GM11168 (cell line): ENCODE results near the gene CHN2.

ENCODE experiments used
- in situ Hi-C: fragments of 300-500 bp; cut with MboI; formaldehyde crosslinking; loops from one replicate; pipeline ENCODE4 v1.12.0; 2022; ENCODE audit warnings: low sequenced_read_pairs; ENCODE audit not compliant: unreplicated experiment

The CHN2 gene

DNA sequence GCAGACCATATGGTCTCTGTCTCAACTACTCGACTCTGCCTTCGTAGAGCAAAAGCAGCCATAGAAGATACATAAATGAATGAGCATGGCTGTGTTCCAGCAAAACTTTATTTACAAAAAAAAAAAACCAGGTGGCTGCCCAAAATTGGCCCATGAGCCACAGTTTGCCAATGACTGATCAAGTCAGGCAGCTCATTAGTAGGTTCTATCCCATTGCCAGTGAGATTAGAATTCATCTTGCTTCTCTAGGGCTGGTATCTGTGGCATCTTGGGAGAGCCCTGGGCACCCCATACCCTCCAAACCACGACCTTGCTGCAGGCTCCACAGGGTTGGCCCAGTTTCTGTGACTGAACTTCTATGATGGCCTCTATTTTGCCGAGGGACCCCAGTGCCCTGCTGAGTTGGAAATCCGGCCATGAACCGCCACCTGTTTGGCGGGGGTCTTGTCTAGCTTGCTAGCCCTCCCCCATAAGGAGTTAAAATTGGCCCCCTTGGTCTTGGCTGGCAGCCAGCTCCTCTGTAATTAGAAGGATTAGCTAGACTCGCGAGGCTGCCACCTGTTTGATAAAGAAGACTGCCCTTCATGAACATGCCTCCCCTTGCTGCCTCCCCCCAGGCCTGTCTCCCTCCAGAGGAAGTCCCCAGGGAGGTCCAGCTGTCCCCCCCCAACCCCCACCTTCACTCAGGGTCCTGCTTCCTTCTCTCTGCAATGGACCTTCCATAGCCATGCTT, 83.9 kb downstream of the CHN2 start:
- in situ Hi-C loops: no loop called here

DNA sequence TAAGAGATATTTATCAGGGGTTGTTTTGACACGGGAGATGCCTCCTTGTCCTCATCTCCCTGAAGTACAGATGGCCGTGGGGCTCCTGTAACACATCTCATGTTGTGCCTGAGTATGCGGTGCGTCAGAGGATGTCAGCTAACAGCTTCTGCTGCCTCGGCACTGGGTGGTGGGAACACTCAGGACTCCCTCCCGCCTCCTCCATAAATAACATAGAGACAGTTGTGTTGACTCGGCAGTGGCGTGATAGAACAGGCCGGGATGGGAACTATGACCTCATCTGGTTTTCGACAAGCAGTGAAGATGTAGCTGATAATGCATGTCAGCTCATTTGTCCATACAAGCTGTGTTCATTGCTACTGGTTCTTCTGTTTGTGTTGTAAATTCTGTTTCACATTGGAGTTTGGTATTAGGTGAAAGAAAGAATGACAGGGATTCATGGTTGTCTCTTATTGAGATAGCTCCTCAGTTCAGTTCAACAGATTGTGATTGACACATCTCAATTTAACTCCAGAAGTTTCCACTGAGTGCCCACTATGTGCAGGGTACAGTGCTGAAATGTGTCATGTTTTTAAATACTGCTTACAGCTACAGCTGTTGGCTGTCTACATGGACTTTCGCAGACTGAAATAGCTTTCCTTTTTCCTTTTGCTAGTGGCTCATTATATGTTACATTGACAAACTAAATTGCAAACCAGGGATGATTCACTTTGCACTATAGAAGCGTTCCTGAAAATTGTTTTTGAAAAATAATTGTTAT, 87.4 kb downstream of the CHN2 start:
- in situ Hi-C loops: no loop called here

DNA sequence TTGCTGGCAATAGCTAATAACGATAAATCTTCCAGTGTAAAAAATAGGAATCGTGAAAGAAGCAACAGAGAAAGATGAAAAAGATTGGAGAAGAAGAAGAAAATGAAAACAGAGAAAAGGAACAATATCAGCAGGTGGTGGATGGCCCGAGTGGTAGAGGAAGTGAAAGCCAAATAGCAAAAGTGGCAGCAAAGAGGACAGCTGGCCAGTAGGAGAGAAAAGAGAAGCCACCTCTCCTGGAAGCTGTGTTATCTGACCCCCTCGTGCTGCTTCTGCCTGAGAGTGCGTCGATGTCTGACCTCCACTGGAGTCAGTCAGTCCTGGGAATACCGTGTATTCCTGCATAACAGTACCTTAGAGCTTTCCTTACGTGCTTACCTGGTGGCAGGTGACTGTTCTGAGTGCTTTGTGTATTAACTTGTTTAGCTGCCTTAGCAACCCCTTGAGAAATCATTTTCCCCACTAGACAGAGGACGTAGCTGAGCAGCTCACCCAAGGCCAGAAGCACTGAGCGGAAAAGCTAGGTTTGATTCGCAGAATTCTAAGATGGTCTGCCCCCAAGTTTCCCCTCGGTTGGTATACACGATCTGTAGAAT, 88.3 kb downstream of the CHN2 start:
- in situ Hi-C loops: no loop called here

- in situ Hi-C loops: no loop called here
Measured at GRCh38 chr7:29284696-29285443, 90.3 kb downstream of the CHN2 start.

DNA sequence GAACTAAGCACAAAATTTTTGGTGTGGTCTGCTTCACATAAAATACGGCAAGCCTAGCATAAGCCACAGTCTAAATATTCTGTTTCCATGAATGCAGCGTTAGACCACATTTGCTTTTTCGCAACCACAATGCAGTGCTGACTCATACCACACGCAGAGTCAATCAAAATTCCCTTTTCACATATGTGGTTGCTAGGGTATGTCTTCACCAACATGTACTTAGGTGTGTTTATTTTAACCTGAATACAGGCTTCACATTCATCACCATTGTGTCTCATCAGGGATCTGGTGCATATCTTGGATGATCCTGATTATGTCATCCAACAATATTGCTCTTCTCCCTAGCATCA, 90.8 kb downstream of the CHN2 start:
- in situ Hi-C loops: no loop called here

GRCh38 chr7:29285861-29286260, 91.3 kb downstream of the CHN2 start:
- in situ Hi-C loops: no loop called here

DNA sequence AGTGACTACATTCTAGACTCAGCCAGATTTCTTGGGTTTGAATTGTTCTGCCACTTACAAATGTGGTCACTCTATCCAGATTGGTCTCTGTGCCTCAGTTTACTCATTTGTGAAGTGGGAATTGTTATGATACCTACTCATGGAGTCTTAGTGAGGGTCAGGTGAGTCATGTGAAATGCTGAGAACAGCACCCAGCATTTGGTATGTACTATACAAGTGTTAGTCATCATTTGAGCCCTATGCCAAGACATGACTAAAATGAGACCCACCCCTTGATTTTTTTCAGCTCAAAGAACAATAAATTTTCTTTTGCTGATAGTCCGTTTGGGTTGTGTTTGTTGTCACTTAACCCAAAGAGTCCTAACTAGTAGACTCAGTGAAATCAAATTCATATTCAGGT, 92.8 kb downstream of the CHN2 start:
- in situ Hi-C loops: no loop called here

GRCh38 chr7:29288181-29289091, 93.9 kb downstream of the CHN2 start:
- in situ Hi-C loops: no loop called here

- in situ Hi-C loops: no loop called here
Measured at GRCh38 chr7:29289156-29290021, 94.8 kb downstream of the CHN2 start.

- in situ Hi-C loops: no loop called here
Measured at GRCh38 chr7:29290829-29291228, 96.3 kb downstream of the CHN2 start.

DNA sequence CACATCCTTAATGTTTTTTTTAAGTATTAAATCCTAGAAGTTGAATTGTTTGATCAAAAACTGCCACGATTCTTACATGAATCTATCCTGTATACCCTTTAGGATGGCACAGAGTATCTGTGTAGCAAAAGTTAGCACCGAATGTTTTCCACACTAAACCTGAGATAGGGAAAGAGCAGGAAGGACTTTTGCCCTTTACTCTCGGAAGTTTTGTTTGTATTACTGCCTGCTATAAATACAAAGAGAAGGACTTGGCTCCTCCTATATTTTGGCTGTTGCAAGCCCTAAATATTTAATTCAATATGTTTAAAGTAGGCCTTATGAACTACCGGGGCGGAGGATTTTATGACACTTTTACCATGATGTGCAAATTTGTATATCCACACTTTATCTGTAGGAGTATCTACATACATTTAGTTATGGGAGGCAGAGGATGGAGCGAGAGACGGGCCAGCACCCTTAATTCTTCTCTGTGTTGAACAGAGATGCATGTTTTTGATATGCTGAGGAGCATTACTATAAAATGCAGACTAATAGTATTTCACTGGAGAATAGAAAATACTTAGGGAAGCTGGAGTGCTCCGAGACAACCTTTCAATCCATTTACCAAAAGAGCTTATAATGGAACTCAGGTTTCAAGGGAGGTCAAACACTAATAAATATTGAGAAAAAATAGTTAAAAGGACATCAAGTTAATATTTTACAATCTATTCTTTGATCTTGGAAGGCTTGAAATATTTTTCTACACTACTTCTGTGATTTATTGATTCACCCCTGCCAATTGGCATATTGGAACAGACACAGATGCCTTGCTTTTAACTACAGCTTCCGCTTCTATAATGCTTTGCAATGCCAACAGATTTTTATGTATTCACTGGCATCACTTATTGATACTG, 97.4 kb downstream of the CHN2 start:
- in situ Hi-C loops: no loop called here

DNA sequence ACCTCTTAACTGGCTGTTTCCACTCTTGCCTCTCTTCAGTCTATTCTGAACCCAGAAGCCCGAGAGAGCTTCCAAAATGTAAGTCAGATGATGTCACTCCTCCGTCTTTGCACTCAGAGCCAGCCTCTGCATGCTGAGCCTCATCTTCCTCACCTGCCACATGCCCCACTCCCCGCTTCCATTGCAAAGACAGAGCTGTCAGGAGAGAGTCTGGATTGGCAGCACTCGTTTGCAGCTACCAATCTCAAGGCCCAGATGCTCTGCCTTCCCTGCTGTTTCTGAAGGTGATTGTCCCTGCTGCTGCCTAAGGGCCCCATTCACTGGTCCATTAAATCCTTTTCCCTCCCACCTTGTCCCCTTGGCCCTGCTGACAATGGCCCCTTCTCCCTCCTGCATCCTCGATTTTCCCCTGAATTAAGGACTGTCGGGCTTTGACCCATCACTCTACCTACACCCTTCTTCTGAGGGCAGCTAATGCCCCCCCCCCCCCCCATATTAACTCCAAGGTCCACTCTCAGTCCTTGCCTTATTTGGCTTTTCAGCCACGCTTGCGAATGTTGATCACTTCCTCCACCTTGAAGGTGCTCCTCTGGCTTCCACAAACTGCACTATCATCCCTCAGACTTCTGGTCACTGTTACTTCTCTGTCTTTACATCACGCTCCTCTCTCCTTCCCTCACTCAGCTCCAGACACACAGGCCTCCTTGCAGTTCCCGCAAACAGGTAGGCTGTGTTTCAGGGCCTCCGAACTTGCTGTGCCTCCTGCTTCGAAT, 98.5 kb downstream of the CHN2 start:
- in situ Hi-C loops: no loop called here

GRCh38 chr7:29296421-29296820, 101.8 kb downstream of the CHN2 start:
- in situ Hi-C loops: no loop called here

DNA sequence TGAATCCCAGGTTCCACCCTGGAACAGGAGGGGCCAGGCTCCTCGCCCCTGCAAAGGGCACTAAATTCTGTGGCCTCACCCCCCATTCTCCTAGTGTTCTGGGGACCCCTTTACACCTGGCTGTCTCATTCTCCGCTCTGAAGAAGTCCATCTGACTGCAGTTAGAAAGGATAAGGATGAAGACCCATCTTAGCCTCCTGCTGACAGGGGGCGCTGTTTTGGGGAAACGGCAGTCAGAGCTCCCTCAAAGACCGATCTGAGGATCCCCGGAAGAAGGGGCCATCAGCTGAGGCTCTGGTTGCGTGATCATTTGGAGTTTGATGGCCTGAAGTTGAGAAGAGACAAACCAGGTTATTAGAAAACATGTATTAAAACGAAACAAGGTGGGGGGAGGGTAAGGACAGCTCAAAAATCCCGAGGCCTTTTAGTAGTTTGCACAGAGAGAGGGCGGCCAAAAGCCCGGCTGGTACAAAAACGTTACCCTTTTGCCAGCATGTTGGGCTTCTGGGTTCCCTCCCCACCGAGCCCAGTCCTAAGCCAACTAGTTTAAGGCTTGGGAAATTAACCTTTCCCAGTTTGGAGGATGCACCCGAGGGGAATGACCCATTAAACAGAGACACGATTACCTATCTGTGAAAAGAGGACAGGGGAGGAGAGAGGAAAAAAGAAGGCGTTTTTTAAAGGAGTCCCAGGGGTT, 102.8 kb downstream of the CHN2 start:
- in situ Hi-C loops: no loop called here

GRCh38 chr7:29299086-29299485, 104.5 kb downstream of the CHN2 start:
- in situ Hi-C loops: no loop called here

GRCh38 chr7:29300026-29300480, 105.5 kb downstream of the CHN2 start:
- in situ Hi-C loops: no loop called here

DNA sequence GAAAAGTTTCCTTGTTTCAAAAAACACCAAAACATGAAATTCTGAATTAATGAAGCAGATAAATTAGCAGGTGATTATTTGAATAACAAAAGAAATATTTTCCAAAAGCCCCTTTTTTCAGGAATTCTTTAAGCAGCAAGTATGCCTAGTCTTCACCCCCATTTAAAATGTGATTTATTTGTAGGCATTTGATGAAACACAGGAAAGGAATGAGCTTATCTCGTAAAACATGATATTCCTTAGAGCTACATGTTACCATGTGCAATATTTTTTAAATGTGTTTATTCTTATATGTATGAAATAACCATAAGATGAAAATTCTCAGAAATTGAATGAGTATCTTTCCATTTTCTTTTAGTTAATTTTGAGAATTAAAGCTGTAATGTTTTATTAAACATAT, 106.1 kb downstream of the CHN2 start:
- in situ Hi-C loops: no loop called here
